ENCODE measurements around the gene ZNF654.
"Not testable (repeated sequence)": the region's sequence is repeated elsewhere in the genome, so short reads cannot be mapped to it uniquely, and the experiment has no call there.

The ZNF654 gene

GRCh38 chr3:88058581-88059379 lies at the start of gene ZNF654, which contains the start of gene CGGBP1:
Gene ZNF654 (plus strand): TSS chr3:88059255. CDS start chr3:88059320, 65 bp downstream.
Gene CGGBP1 (minus strand): TSS chr3:88059005. CDS start chr3:88055976, 3,029 bp downstream.
- DNase-seq: peak; percentile 95 to 97 (median 96)

GRCh38 chr3:88010810-88011209 lies 48.2 kb upstream of the ZNF654 start:
- no peak for DNase-seq

GRCh38 chr3:88013592-88013991 lies 45.5 kb upstream of the ZNF654 start:
- DNase-seq: no peak

- DNase-seq: not testable (repeated sequence)
These were observed 43.4 kb upstream of the ZNF654 start for GRCh38 chr3:88015656-88016055.

GRCh38 chr3:88019024-88019423 lies 40.0 kb upstream of the ZNF654 start:
- DNase-seq: no peak

- no peak for DNase-seq
These were observed 34.0 kb upstream of the ZNF654 start for GRCh38 chr3:88025001-88025552.

GRCh38 chr3:88028876-88029275 lies 30.2 kb upstream of the ZNF654 start:
- DNase-seq: no peak

GRCh38 chr3:88030210-88030609 lies 28.8 kb upstream of the ZNF654 start:
- no peak for DNase-seq

- DNase-seq: no peak
These were observed 27.4 kb upstream of the ZNF654 start for GRCh38 chr3:88031642-88032077.

GRCh38 chr3:88032245-88032644 lies 26.8 kb upstream of the ZNF654 start:
- no peak for DNase-seq

GRCh38 chr3:88033079-88033478 lies 26.0 kb upstream of the ZNF654 start:
- no peak for DNase-seq

GRCh38 chr3:88033808-88034207 lies 25.2 kb upstream of the ZNF654 start:
- DNase-seq: no peak

- no peak for DNase-seq
These were observed 24.4 kb upstream of the ZNF654 start for GRCh38 chr3:88034491-88035275.

- no peak for DNase-seq
These were observed 22.8 kb upstream of the ZNF654 start for GRCh38 chr3:88036221-88036620.

- no peak for DNase-seq
These were observed 20.5 kb upstream of the ZNF654 start for GRCh38 chr3:88038566-88038965.

- DNase-seq: no peak
These were observed 18.5 kb upstream of the ZNF654 start for GRCh38 chr3:88040529-88040928.

- DNase-seq: no peak
These were observed 18.1 kb upstream of the ZNF654 start for GRCh38 chr3:88041005-88041404.

GRCh38 chr3:88044411-88044810 lies 14.6 kb upstream of the ZNF654 start:
- DNase-seq: no peak

- DNase-seq: no peak
These were observed 12.3 kb upstream of the ZNF654 start for GRCh38 chr3:88046766-88047165.

GRCh38 chr3:88057630-88058305 lies 1.3 kb upstream of the ZNF654 start:
- DNase-seq: no peak

- peak in 1 of 4 experiments; percentile 24 for DNase-seq
These were observed 812 bp upstream of the ZNF654 start for GRCh38 chr3:88058306-88058580.

GRCh38 chr3:88059380-88060170 lies 520 bp downstream of the ZNF654 start:
- DNase-seq: peak in 2 of 4 experiments; percentile 19 to 28
